ENCODE data around the gene VEGFC.

Gene VEGFC

GRCh38 chr4:176782794-176783193 lies 9.9 kb downstream of the VEGFC start:
- CTCF ChIA-PET: interaction anchor here (1.0 kb wide), 1 partner anchor 264 kb away, joined by 3 read pairs; no protein-coding TSS in a partner anchor

GRCh38 chr4:176782191-176782590 lies 10.5 kb downstream of the VEGFC start:
- ChIA-PET CTCF (interaction anchor here (1.0 kb wide), 1 partner anchor 265 kb away, joined by 3 read pairs; no protein-coding TSS in a partner anchor), POLR2A (no interaction called here)
- DNase-seq (ENCODE audit: extremely low spot score): no peak
- TF ChIP-seq CTCF (IDR thresholded peaks at IDR 0.05; ENCODE audit: control extremely low read depth, extremely low read depth, low read depth, missing control alignments): no peak

More at GRCh38 chr4:176782794-176783193, 9.9 kb downstream of the VEGFC start:
- POLR2A ChIA-PET: no interaction called here
- no peak for TF ChIP-seq CTCF (IDR thresholded peaks at IDR 0.05; ENCODE audit: control extremely low read depth, extremely low read depth, low read depth, missing control alignments)
- DNase-seq (ENCODE audit: extremely low spot score): no peak

- POLR2A ChIA-PET: no interaction called here
- CTCF ChIA-PET: no interaction called here
- DNase-seq (ENCODE audit: extremely low spot score): no peak
- TF ChIP-seq CTCF (IDR thresholded peaks at IDR 0.05; ENCODE audit: control extremely low read depth, extremely low read depth, low read depth, missing control alignments): no peak
Observed at GRCh38 chr4:176781739-176782100, 11.0 kb downstream of the VEGFC start.

GRCh38 chr4:176780995-176781738 lies 11.6 kb downstream of the VEGFC start:
- no peak for DNase-seq (ENCODE audit: extremely low spot score)
- CTCF ChIA-PET: no interaction called here
- no peak for TF ChIP-seq CTCF (IDR thresholded peaks at IDR 0.05; ENCODE audit: control extremely low read depth, extremely low read depth, low read depth, missing control alignments)
- POLR2A ChIA-PET: no interaction called here

GRCh38 chr4:176779421-176779820 lies 13.3 kb downstream of the VEGFC start:
- no peak for TF ChIP-seq CTCF (IDR thresholded peaks at IDR 0.05; ENCODE audit: control extremely low read depth, extremely low read depth, low read depth, missing control alignments)
- no peak for DNase-seq (ENCODE audit: extremely low spot score)
- ChIA-PET POLR2A (no interaction called here), CTCF (interaction anchor here (2.2 kb wide), 1 partner anchor 10 kb away, joined by 5 read pairs; no protein-coding TSS in a partner anchor)

- POLR2A ChIA-PET: no interaction called here
- no peak for TF ChIP-seq CTCF (IDR thresholded peaks at IDR 0.05; ENCODE audit: control extremely low read depth, extremely low read depth, low read depth, missing control alignments)
- CTCF ChIA-PET: interaction anchor here (1.7 to 2.2 kb wide), 3 partner anchors 9 to 15 kb away, joined by 4 to 5 read pairs (median 4); no protein-coding TSS in a partner anchor
- no peak for DNase-seq (ENCODE audit: extremely low spot score)
Observed at GRCh38 chr4:176778491-176778890, 14.2 kb downstream of the VEGFC start.

Data from GM10248 (cell line).